GM10248 (cell line): ENCODE results near the gene PPP1R18.
A peak's percentile ranks its signal among the peaks of the same experiment; 100 is the strongest.
"Not testable (repeated sequence)": the region's sequence is repeated elsewhere in the genome, so short reads cannot be mapped to it uniquely, and the experiment has no call there.

Source experiments
- CTCF ChIA-PET: fragments of 300-600 bp; sonication (Branson Sonifier 250); formaldehyde crosslinking; extraction: SDS; loops from one replicate; lab custom pipeline; 2021; ENCODE audit warnings: antibody characterized with exemption; lab: Yijun Ruan, JAX
- POLR2A ChIA-PET: fragments of 350-650 bp; sonication (Branson Sonifier 250); formaldehyde crosslinking; extraction: SDS; loops from one replicate; lab custom pipeline; 2020; ENCODE audit warnings: antibody characterized with exemption; lab: Yijun Ruan, JAX
- DNase-seq: peaks from one replicate; pipeline ENCODE4 v3.0.0; 2012; ENCODE audit errors: extremely low spot score
- TF ChIP-seq, protein P1 (sequence below): IDR thresholded peaks from 2 replicates; pipeline ENCODE4 v1.5.1; 2012; ENCODE audit warnings: mild to moderate bottlenecking, low read depth; ENCODE audit errors: extremely low read depth, missing control alignments, control extremely low read depth

Gene PPP1R18

DNA sequence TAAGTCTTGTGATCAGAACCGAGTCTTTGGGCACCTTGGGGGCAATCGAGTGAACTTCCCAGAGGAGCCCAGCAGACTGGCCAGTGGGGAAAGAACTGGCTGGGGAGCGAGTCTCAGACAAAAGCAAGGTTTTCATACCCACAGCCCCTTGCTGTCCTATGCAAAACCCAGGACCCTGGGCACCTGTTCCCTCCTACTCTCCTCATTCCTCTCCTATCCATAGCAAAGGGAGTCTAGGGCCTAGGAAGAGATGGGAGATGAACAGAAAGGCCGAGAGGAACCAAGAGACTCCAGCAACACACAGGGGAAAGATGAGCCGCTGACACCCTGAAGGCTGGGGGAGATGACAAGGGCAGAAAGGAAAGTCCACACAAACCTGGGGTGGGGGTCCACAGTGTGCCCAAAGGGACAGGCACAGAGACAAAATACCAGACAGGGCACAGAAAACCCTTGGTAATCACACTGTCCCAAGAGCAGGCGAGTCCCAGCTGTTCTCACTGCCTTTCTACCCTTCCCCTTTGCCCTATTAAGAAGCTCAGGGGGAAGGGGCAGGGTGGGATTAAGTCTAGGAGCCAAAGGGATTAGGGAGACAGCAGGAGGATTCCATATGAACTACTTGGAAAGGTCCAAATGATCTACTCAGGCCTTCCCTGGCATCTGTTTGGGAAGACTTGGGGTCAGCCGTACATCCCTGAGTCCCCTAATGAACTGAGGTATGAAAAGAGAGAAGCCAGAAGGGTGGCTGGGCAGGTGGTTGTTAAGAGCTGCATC, 6.5 kb downstream of the PPP1R18 start:
- ChIA-PET POLR2A (interaction anchor here (1.2 kb wide), 2 partner anchors 43 to 64 kb away, joined by 3 to 7 read pairs; no protein-coding TSS in a partner anchor), CTCF (interaction anchor here (0.7 to 18.8 kb wide), 30 partner anchors 10 to 400 kb away, joined by 3 to 776 read pairs (median 5); partner anchors contain the start of genes C6orf136, MDC1, MRPS18B and NRM)
- DNase-seq = no peak
- TF ChIP-seq, protein P1, sequence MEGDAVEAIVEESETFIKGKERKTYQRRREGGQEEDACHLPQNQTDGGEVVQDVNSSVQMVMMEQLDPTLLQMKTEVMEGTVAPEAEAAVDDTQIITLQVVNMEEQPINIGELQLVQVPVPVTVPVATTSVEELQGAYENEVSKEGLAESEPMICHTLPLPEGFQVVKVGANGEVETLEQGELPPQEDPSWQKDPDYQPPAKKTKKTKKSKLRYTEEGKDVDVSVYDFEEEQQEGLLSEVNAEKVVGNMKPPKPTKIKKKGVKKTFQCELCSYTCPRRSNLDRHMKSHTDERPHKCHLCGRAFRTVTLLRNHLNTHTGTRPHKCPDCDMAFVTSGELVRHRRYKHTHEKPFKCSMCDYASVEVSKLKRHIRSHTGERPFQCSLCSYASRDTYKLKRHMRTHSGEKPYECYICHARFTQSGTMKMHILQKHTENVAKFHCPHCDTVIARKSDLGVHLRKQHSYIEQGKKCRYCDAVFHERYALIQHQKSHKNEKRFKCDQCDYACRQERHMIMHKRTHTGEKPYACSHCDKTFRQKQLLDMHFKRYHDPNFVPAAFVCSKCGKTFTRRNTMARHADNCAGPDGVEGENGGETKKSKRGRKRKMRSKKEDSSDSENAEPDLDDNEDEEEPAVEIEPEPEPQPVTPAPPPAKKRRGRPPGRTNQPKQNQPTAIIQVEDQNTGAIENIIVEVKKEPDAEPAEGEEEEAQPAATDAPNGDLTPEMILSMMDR = no peak

DNA sequence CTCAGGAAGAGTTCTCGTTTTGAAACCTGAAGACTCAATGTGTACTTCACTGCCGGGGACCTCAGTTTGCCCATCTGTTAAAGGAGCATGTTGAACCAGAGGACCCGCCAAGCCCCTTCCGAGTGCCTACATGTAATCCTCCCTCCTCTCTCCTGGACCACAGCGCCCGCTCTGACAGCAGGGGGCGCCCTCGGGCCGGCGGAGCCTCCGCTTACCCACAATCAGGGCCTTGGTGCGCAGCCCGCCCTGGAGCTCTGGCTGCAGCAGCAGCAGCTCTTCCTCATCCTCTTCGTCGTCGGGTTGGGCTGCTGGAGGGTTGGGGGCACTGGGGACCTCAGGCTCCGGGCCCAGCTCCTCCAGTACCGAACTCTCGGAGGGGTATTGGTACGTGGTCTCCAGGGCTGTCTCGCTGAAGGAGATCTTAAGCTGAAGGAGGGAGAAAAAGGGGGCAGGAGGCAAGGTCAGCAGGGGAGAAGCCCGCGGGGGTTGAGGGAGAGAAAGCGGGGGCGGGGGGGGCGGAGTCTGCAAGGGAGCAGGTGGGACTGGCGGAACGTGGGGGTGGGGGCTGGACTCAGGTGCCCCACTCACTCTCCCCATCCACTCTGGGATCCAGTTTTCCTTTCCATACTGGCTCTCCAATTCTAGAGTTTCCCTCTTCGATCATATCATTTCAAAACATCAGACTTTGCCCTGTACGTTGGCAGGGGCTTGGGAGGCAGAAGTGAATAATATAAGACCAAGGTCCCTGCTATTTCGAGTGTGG, 7.3 kb downstream of the PPP1R18 start:
- ChIA-PET CTCF (interaction anchor here (0.6 to 18.8 kb wide), 47 partner anchors 9 to 408 kb away, joined by 3 to 776 read pairs (median 4); partner anchors contain the start of genes C6orf136, MDC1, MRPS18B and NRM), POLR2A (interaction anchor here (0.6 to 1.2 kb wide), 3 partner anchors 43 to 64 kb away, joined by 4 to 7 read pairs (median 5); no protein-coding TSS in a partner anchor)
- TF ChIP-seq, protein P1 = peak; percentile 99
- DNase-seq = peak; percentile 84

DNA sequence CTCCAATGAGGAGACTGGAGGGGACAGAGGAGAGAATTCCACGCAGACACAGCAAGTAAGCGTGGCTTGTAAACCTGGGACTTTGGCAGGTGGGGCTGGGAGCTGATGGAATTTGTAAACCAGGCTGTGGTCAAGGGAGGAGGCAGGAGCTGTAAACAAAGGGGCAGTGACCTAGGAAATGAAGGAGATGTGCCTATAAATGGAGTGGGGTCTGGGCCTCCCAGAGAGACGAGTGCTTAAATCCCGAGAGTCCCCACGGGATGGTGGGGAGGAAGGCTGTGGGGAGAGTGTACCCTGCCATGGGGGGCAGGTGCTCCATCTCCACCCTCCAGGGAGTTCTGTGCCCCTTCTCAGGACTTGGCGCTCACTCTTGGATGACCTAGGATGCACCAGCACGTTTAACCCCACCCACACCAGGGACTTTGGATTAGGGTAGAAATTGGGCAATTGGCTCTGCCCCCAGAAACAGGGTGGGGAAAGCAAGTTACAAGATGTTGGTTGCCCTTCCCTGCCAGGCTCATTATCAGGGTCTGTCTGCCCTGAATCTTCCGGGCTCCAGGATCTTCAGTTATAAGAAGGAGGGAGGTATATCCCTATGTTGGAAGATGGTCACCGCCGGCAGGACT, 9.7 kb downstream of the PPP1R18 start:
- ChIA-PET POLR2A (no interaction called here), CTCF (interaction anchor here (18.8 kb wide), 1 partner anchor 47 kb away, joined by 776 read pairs; the partner anchor contains the start of genes MDC1 and TUBB)

DNA sequence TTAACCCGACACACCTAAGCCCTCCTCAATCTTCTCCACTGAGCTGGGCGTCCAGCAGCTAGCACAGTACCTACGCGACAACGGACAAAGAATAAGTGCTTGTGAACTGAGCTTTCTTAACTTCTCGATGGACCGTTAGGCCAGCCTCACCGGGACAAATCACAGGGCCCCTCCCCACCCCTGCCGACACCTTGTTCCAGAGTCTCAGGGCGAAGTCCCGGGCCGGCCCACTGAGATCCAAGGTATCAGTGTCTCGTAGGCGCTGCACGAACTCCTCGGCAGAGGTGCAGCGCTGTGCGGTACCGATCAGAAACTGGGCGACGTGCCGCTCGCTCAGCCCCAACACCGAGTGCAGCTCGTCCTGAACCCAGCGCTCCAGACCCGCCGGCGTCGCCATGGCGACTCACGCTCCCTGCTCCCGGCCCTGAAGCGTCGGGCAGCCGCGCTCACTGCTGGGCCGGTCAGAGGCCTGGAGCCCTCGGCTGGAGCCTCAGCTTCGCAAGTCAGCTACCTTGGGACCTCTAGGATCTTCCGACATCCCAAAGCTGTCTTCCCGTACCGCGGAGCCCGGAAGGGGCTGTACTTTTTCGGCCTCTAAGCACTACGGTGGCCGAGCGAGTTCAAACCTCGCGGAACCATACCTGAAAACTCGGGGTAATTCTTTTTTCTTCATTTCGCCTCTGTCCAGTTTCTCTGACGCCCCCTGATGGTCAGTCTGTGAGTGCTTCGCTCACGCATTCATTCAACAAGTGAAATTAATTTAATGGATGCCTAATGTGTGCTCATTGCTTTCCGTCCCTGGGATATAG, 13.8 kb downstream of the PPP1R18 start, which contains the start of gene DHX16:
Gene DHX16, minus strand, starts transcription at position 562 of the 809 bp plus-strand sequence. Its CDS starts 165 bp downstream, at position 397.
- TF ChIP-seq, protein P1 = peak; percentile 91
- peak; percentile 92 for DNase-seq
- POLR2A ChIA-PET = interaction anchor here (0.7 to 1.5 kb wide), 4 partner anchors 44 to 59 kb away, joined by 3 to 4 read pairs (median 3); partner anchors contain the start of gene MDC1
- CTCF ChIA-PET = interaction anchor here (0.6 to 18.8 kb wide), 37 partner anchors 9 to 363 kb away, joined by 3 to 776 read pairs (median 5); partner anchors contain the start of genes MDC1, MRPS18B, PRR3 and TUBB

More for the DNA sequence above, 9.7 kb downstream of the PPP1R18 start:
- TF ChIP-seq, protein P1 = no peak
- no peak for DNase-seq

DNA sequence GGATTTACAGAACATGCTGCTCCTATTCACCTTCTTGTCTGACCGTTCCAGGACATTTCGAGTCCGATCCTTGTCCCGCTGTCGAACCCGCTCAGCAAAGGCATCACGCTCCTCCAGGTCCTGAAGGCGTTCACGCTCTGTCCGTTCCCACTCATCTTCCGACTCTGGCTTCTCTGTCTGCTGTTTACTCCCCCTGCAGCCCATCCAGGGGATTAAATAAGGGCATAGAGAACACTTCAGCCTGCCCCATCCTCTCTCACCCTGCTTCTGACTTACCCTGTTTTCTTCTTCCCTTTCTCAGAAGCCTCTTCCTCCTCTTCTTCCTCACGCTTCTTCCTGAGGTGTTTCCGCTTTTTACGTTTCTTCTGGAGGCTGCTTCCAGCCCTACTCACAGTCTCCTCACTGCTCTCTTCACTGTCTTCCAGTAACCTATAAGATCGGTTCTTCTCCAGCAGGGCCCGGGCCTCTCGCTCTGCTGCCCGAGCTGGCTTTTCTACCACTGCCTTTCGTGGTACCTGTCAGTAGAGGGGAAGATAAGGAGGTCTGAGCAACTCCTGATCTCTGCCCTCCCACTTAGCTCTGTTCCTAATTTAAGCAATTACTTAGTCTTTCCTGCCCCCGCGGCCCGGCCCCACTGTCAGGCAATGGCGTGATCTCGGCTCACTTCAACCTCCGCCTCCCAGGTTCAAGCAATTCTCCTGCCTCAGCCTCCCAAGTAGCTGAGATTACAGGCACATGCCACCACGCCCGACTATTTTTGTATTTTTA, 15.5 kb downstream of the PPP1R18 start:
- ChIA-PET CTCF (interaction anchor here (1.5 to 18.8 kb wide), 5 partner anchors 8 to 188 kb away, joined by 8 to 776 read pairs (median 15); partner anchors contain the start of genes MDC1 and TUBB), POLR2A (interaction anchor here (0.5 kb wide), 1 partner anchor 56 kb away, joined by 9 read pairs; no protein-coding TSS in a partner anchor)
- TF ChIP-seq, protein P1 = no peak
- DNase-seq = no peak

DNA sequence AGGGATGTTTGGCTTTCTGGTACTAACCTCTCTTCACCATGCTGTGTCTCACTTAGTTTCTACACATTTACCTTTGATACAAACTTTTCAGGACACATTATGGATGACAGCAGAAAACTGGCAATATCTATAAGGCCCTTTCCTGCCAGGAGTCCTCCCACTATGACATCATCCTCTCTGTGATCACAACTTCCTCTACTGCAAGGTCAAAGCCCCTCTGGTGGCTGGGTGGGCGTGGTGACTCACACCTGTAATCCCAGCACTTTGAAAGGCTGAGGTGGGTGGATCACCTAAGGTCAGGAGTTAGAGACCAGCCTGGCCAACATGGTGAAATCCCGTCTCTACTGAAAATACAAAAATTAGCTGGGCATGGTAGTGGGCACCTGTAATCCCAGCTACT, 20.1 kb downstream of the PPP1R18 start:
- CTCF ChIA-PET = interaction anchor here (0.8 to 6.3 kb wide), 3 partner anchors 12 to 65 kb away, joined by 3 to 29 read pairs (median 4); no protein-coding TSS in a partner anchor
- DNase-seq, POLR2A ChIA-PET: not testable (repeated sequence)
